ENCODE data around the gene TTLL8. TPM values are rescaled to one million over a fixed set of nuclear protein-coding genes. Genes with fewer than 3 reads are reported as not detected.

TTLL8 gene
- polyA plus RNA-seq, 1 experiment = not detected

DNA sequence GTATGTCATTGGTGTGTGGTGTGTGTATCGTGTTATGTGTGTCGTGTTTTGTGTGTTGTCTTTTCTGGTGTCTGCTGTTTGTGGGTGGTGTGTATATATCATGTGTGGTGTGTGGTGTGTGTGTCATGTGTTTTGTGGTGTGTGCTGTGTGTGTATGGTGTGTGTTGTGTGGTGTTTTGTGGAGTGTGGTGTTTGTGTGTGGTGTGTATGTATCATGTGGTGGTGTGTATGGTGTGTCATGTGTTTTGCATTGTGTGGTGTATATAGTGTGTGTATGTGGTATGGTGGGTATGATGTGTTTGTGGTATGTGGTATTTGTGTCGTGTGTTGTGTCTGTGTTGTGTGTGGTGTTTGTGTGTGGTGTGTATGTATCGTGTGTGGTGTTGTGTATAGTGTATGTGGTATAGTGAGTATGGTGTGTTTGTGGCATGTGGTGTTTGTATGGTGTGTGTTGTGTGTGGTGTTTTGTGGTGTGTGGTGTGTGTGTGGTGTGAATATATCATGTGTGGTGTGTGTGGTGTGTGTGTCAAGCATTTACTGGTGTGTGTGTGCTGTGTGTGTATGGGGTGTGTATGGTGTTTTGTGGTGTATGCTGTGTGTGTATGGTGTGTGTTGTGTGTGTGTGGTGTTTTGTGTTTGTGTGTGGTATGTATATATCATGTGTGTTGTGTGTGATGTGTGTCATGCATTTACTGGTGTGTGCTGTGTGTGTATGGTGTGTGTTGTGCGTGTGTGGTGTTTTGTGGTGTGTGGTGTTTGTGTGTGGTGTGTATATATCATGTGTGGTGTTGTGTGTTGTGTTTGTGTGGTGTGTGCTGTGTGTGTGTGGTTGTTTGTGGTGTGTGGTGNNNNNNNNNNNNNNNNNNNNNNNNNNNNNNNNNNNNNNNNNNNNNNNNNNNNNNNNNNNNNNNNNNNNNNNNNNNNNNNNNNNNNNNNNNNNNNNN lies 84.8 kb downstream of the TTLL8 start:
- TF ChIP-seq, protein P1, sequence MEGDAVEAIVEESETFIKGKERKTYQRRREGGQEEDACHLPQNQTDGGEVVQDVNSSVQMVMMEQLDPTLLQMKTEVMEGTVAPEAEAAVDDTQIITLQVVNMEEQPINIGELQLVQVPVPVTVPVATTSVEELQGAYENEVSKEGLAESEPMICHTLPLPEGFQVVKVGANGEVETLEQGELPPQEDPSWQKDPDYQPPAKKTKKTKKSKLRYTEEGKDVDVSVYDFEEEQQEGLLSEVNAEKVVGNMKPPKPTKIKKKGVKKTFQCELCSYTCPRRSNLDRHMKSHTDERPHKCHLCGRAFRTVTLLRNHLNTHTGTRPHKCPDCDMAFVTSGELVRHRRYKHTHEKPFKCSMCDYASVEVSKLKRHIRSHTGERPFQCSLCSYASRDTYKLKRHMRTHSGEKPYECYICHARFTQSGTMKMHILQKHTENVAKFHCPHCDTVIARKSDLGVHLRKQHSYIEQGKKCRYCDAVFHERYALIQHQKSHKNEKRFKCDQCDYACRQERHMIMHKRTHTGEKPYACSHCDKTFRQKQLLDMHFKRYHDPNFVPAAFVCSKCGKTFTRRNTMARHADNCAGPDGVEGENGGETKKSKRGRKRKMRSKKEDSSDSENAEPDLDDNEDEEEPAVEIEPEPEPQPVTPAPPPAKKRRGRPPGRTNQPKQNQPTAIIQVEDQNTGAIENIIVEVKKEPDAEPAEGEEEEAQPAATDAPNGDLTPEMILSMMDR (IDR thresholded peaks at IDR 0.05; ENCODE audit: insufficient read depth, low read depth, low read length) = no peak
- H3K27me3 ChIP-seq (ENCODE audit: control insufficient read depth, insufficient read depth, low read length) = no peaks in the 10 kb centered on the region
- POLR2A ChIA-PET = no interaction called here
- no peak overlapping the region for H3K4me3 ChIP-seq (ENCODE audit: low read depth, low read length)
- no peaks in the 10 kb centered on the region for H3K36me3 ChIP-seq (ENCODE audit: control insufficient read depth, insufficient read depth, low read length)
- no peak for DNase-seq (ENCODE audit: low read depth)
- CTCF ChIA-PET = no interaction called here

DNA sequence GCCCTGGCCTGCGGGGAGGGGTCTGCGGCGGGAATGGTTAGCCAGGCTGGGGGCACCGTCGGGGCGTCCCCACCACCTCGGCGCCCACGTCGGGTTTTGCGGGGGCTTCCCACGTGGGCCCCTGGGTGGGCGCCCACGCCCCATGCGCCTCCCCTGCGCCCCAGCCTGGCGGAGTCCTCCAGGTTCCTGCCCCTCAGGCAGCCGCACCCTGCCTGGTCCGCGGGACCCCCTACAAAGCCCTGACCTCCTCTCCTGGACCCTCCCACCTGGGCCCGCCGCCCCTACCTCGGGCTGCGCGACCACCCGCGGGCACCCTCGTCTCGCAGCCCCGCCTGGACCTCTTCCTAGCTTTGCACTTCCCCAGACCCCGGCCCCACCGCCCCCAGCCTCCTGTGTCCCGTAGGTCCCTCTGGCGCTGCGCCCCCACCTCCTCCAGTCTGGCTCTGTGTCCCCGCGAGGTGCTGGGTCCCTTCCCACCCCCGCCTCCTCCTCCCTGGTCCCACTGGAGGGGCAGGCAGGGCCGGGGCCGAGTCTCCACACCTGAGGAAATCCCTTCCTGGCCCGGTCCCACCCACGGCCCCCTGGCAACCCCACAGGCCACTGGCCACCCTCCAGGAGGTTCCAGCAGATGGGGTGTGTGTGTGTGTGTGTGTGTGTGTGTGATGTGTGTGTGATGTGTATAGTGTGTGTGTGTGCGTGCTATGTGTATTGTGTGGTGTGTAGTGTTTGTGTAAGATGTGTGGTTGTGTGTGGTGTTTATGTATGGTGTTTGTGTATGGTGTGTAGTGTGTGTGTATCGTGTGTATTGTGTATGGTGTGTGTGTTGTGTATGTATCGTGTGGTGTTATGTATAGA lies 85.7 kb downstream of the TTLL8 start:
- no peaks in the 10 kb centered on the region for H3K27me3 ChIP-seq (ENCODE audit: control insufficient read depth, insufficient read depth, low read length)
- POLR2A ChIA-PET = no interaction called here
- peak overlapping the region; percentile 57 for H3K4me3 ChIP-seq (ENCODE audit: low read depth, low read length)
- CTCF ChIA-PET = interaction anchor here (1.4 kb wide), 1 partner anchor 42 kb away, joined by 4 read pairs; no protein-coding TSS in a partner anchor
- TF ChIP-seq, protein P1 (IDR thresholded peaks at IDR 0.05; ENCODE audit: insufficient read depth, low read depth, low read length) = no peak
- no peaks in the 10 kb centered on the region for H3K36me3 ChIP-seq (ENCODE audit: control insufficient read depth, insufficient read depth, low read length)
- DNase-seq (ENCODE audit: low read depth) = no peak

DNA sequence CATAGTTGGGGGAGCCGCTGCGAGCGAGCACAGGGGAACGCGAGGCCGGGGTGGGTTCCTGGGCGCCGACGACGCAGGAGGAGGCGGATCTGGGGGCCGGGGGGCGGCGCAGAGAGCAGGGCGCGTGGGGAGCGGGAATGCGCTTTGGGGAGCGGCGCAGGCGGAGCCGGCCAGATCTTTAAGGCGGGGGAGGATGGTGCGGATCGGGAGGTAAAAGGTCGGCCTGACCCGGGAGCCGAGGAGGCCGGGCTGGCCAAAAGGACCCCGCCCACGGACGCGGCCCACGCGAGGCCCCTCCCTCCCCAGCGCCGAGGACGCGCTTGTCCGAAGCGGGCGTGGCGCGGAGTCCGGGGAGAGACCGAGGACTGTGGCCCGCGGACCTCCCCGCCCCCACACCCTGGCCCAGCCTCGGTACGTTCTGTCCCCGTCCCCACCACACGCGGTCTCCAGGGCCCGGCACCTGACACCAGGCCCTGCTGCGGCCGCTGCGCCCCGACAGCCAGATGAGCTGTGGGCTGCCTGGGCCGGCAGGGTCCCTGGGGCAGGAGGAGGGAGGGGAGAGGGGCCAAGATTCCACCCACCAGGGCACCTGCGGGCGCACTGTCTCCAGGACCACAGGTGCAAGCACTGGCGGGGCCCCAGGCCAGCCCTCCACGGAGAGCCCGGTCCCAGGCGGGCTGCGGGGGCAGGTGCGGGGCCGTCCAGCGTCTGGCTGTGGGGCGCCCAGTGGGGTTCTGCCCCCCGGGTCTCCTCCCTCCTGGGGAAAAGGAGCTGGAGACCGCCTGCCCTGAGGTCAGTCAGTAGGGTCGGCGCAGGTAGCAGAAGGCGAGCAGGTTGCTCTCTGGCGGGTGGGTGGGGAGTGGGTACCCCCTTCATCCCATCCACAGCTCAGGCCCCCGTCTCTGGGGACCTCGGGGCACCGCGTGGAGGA lies 86.6 kb downstream of the TTLL8 start:
- DNase-seq (ENCODE audit: low read depth) = no peak
- peak overlapping the region; percentile 57 for H3K4me3 ChIP-seq (ENCODE audit: low read depth, low read length)
- CTCF ChIA-PET = interaction anchor here (1.2 to 1.4 kb wide), 2 partner anchors 17 to 41 kb away, joined by 3 to 4 read pairs; no protein-coding TSS in a partner anchor
- POLR2A ChIA-PET = no interaction called here
- H3K36me3 ChIP-seq (ENCODE audit: control insufficient read depth, insufficient read depth, low read length) = no peaks in the 10 kb centered on the region
- TF ChIP-seq, protein P1 (IDR thresholded peaks at IDR 0.05; ENCODE audit: insufficient read depth, low read depth, low read length) = no peak
- H3K27me3 ChIP-seq (ENCODE audit: control insufficient read depth, insufficient read depth, low read length) = no peaks in the 10 kb centered on the region

DNA sequence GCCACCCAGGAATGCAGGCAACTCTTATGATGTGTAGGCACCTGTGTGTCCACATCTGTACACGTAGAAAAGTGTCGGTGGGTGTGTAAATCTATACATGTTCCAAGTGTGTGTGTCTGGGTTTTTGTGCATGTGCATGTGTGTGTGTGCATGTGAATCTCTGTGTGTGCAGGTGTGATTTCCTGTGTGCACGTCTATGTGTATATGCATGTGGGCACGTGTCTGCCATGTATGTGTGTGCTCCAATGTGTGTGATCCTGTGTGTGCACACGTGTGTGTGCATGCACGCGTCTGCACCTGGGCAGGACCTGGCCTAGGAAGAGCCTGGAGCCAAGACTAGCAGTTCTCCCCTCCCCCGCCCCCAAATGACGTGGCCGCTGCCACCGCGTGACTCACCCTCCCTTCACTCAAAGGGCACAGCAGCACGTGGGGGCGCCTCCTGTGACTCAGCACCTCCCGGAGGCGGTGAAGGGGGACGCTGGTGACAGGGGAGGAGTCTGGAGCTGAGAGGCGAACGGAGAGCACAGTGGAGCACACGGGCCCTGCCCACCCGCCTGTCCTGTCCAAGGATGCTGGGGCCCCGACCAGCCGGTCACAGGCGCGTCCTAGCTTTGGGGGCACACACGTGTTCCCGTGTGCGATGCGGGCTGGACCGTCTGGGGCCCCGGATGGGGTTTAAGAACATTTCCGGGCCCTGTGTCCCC lies 87.4 kb downstream of the TTLL8 start:
- CTCF ChIA-PET = interaction anchor here (1.2 to 1.4 kb wide), 2 partner anchors 18 to 40 kb away, joined by 3 to 4 read pairs; no protein-coding TSS in a partner anchor
- TF ChIP-seq, protein P1 (IDR thresholded peaks at IDR 0.05; ENCODE audit: insufficient read depth, low read depth, low read length) = no peak
- Histone ChIP-seq H3K4me3 (ENCODE audit: low read depth, low read length) (peak overlapping the region; percentile 57), H3K36me3 (ENCODE audit: control insufficient read depth, insufficient read depth, low read length) (0 out of 2 replicates have a peak, but pooled peaks cover 1% of the 10 kb centered on the region), H3K27me3 (ENCODE audit: control insufficient read depth, insufficient read depth, low read length) (no peaks in the 10 kb centered on the region)
- DNase-seq (ENCODE audit: low read depth) = peak; percentile 82
- POLR2A ChIA-PET = interaction anchor here (0.5 kb wide), 1 partner anchor 66 kb away, joined by 4 read pairs; no protein-coding TSS in a partner anchor
